Activated CD4-positive, alpha-beta T cell treated with anti-CD3 and anti-CD28 coated beads, Interleukin-2, amount 10 ng/mL, durations not matched to agents 24 days and 14 days (primary cell): ENCODE measurements around the gene BHLHE41. TPM values are rescaled to one million over a fixed set of nuclear protein-coding genes. Genes with fewer than 3 reads are reported as not detected.
A peak's percentile ranks its signal among the peaks of the same experiment; 100 is the strongest.

Experiments used
- DNase-seq: peaks from one replicate; pipeline ENCODE4 v3.0.0; 2022
- H3K27ac Mint-ChIP-seq: one replicate; pipeline ENCODE4 v1.8.0; 2022; ENCODE audit warnings: mild to moderate bottlenecking, mixed read lengths
- H3K27me3 Mint-ChIP-seq: one replicate; pipeline ENCODE4 v1.8.0; 2022; ENCODE audit warnings: mixed read lengths
- H3K36me3 Mint-ChIP-seq: one replicate; pipeline ENCODE4 v1.8.0; 2022; ENCODE audit warnings: low read depth, mild to moderate bottlenecking, mixed read lengths
- H3K4me1 Mint-ChIP-seq: one replicate; pipeline ENCODE4 v1.8.0; 2021; ENCODE audit warnings: mixed read lengths
- H3K4me3 Mint-ChIP-seq: one replicate; pipeline ENCODE4 v1.8.0; 2022; ENCODE audit warnings: mild to moderate bottlenecking, moderate library complexity, mixed read lengths
- H3K9me3 Mint-ChIP-seq: one replicate; pipeline ENCODE4 v1.8.0; 2021; ENCODE audit warnings: mixed read lengths
- intact Hi-C: fragments of 100-400 bp; cut with micrococcal nuclease; formaldehyde crosslinking; loops from one replicate; pipeline ENCODE4 v1.15.1; 2023
- total RNA-seq: library from RNA; stranded (reverse); gene quantifications from 2 replicates; pipeline ENCODE4 v1.2.3, GENCODE V29; 2022

Gene BHLHE41
- total RNA-seq, 1 donor from 2014 or later = not detected

GRCh38 chr12:26116829-26117715 lies 7.8 kb downstream of the BHLHE41 start:
- H3K9me3 Mint-ChIP-seq = no peaks in the 10 kb centered on the region
- peaks cover 16% of the 10 kb centered on the region for H3K4me1 Mint-ChIP-seq
- no peak overlapping the region for H3K4me3 Mint-ChIP-seq
- H3K27ac Mint-ChIP-seq = no peak overlapping the region
- peaks cover 78% of the 10 kb centered on the region for H3K27me3 Mint-ChIP-seq
- no peak for DNase-seq
- H3K36me3 Mint-ChIP-seq = no peaks in the 10 kb centered on the region
- intact Hi-C loops = loop anchor here (10.0 kb wide), 1 partner anchor 408 kb away; no protein-coding TSS in a partner anchor

GRCh38 chr12:26114720-26115401 lies 10.0 kb downstream of the BHLHE41 start:
- no peaks in the 10 kb centered on the region for H3K36me3 Mint-ChIP-seq
- H3K27me3 Mint-ChIP-seq = peaks cover 78% of the 10 kb centered on the region
- H3K4me3 Mint-ChIP-seq = peak overlapping the region; percentile 72
- intact Hi-C loops = loop anchor here (1.0 to 10.0 kb wide), 2 partner anchors 11 to 410 kb away; no protein-coding TSS in a partner anchor
- H3K9me3 Mint-ChIP-seq = no peaks in the 10 kb centered on the region
- peaks cover 8% of the 10 kb centered on the region for H3K4me1 Mint-ChIP-seq
- H3K27ac Mint-ChIP-seq = no peak overlapping the region
- DNase-seq = no peak

DNA sequence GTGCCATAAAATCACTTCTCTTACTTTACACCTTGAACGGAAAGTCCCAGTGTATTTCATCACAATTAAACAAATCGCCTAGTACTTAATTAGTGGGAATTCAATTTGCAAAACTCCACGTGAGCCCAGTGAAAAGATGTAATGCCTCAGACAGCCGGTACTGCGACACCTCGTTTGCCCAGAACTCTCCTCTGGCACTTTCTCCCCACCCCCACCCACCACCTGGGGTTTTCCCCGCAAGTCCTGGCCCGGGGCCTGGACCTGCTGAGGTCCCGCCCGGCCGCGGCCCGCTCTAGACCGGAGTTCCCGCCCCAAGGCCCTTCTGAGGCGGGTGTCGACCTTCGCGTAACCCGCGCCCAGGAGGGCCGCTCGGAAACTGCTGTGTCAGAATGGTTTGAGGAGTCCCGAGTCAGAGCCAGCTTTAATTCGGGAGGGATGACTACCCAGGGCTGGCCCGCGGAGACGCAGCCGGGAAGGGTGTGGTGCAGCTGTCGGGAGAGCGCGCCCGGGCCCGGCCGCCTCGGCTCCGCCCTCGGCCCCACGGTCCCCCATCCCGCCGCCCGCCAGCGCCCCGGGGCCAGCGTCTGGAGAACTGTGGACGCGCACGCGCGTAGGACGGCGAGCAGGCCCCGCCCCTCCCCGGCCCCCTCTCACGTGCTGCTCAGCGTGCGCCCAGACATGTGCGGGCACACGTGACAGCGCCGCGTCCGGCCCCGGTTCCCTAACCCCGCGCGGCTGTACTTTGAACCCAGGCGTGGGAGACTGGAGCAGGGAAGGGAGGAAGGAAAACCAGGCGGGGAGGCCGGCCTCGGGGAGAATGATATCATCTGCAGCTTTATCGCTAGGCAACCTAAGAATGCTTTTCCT lies 10.8 kb downstream of the BHLHE41 start:
- intact Hi-C loops = loop anchor here (1.0 to 10.0 kb wide), 2 partner anchors 12 to 411 kb away; no protein-coding TSS in a partner anchor
- peak; percentile 84 for DNase-seq
- H3K27me3 Mint-ChIP-seq = peaks cover 77% of the 10 kb centered on the region
- no peaks in the 10 kb centered on the region for H3K36me3 Mint-ChIP-seq
- peaks cover 6% of the 10 kb centered on the region for H3K4me1 Mint-ChIP-seq
- H3K4me3 Mint-ChIP-seq = peak overlapping the region; percentile 75
- H3K9me3 Mint-ChIP-seq = no peaks in the 10 kb centered on the region
- no peak overlapping the region for H3K27ac Mint-ChIP-seq

- Mint-ChIP-seq H3K36me3 (no peaks in the 10 kb centered on the region), H3K4me1 (peaks cover 6% of the 10 kb centered on the region), H3K4me3 (peak overlapping the region; percentile 75), H3K27ac (no peak overlapping the region), H3K27me3 (peaks cover 78% of the 10 kb centered on the region), H3K9me3 (no peaks in the 10 kb centered on the region)
- intact Hi-C loops = loop anchor here (10.0 kb wide), 1 partner anchor 412 kb away; no protein-coding TSS in a partner anchor
- DNase-seq = no peak
Observed at GRCh38 chr12:26113181-26113654, 11.6 kb downstream of the BHLHE41 start.

DNA sequence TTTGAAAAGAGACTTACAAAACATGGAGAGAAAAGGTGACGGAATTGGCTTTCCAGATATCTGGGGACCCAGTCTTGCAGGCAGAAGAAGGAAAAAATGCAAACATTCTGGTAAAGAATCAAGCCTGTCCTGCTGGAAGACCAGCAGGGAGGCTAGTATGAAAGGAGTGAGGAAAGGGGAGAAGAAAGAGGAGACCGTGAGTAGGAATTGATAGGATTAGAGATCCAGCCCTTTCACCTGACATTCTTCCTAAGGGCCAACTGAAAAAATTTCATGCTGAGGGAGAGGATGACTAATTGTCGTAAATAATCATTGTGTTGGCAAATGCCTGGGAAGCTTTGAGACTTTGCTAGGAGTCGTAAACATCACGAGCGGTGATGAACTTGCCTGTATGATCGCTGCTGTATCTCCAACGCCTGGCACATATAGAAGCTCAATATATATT lies 12.1 kb downstream of the BHLHE41 start:
- Mint-ChIP-seq H3K4me1 (peaks cover 6% of the 10 kb centered on the region), H3K27ac (no peak overlapping the region), H3K36me3 (no peaks in the 10 kb centered on the region), H3K4me3 (peak overlapping the region; percentile 16), H3K27me3 (peaks cover 79% of the 10 kb centered on the region), H3K9me3 (no peaks in the 10 kb centered on the region)
- intact Hi-C loops = loop anchor here (10.0 kb wide), 1 partner anchor 412 kb away; no protein-coding TSS in a partner anchor
- DNase-seq = no peak

- H3K27me3 Mint-ChIP-seq = peaks cover 76% of the 10 kb centered on the region
- H3K9me3 Mint-ChIP-seq = no peaks in the 10 kb centered on the region
- H3K27ac Mint-ChIP-seq = no peak overlapping the region
- no peak for DNase-seq
- peak overlapping the region; percentile 16 for H3K4me3 Mint-ChIP-seq
- no peaks in the 10 kb centered on the region for H3K36me3 Mint-ChIP-seq
- peaks cover 6% of the 10 kb centered on the region for H3K4me1 Mint-ChIP-seq
- intact Hi-C loops = loop anchor here (10.0 kb wide), 1 partner anchor 413 kb away; no protein-coding TSS in a partner anchor
Observed at GRCh38 chr12:26112232-26112631, 12.6 kb downstream of the BHLHE41 start.

DNA sequence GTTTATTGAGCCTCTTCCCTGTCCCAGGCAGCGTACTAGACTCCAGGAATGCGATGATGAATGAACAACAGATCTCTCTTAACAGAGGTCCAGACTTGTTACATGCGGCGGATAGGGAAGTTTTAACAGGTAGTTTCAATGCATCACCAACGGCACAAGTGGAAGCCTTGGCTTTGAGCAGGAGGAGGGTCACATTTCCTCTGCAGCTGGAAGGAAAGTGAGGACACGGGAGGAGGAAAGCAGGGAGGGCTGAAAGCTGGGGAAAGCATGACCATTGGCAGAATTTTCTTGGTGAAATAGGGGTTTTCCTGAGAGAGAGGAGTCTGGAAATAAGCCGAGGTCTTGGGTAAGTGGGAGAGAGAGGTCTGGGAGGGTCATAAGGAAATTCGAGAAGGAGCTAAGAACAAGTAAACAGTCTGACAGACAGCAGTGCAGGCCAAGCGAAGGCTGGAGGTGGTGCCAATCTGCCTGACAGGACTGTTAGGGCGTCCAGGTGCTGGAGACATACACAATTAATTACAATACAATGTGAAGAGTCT lies 15.4 kb downstream of the BHLHE41 start:
- no peaks in the 10 kb centered on the region for H3K36me3 Mint-ChIP-seq
- intact Hi-C loops = no loop called here
- H3K27ac Mint-ChIP-seq = no peak overlapping the region
- no peak overlapping the region for H3K4me3 Mint-ChIP-seq
- peaks cover 4% of the 10 kb centered on the region for H3K4me1 Mint-ChIP-seq
- no peaks in the 10 kb centered on the region for H3K9me3 Mint-ChIP-seq
- no peak for DNase-seq
- peaks cover 61% of the 10 kb centered on the region for H3K27me3 Mint-ChIP-seq

DNA sequence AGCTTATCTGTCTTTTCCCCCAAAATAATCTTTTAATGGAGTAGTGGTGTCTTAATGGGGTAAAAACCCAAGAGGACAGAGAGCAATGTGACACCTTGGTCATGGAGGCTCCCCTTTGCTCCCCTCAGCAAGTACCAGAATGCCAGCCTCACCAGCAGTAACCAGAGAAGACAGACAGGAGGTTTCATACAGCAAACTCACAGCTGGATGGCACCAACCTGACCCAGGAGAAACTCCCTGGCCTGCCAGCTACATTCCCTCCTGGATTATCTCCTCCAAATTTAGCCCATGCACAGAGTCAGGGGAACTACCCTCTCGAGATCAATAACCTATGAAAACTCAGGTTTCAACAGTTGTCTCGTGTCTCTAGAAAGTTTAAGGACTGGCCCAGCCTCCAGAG lies 15.9 kb downstream of the BHLHE41 start:
- peaks cover 62% of the 10 kb centered on the region for H3K27me3 Mint-ChIP-seq
- H3K4me1 Mint-ChIP-seq = peaks cover 3% of the 10 kb centered on the region
- no peaks in the 10 kb centered on the region for H3K9me3 Mint-ChIP-seq
- intact Hi-C loops = no loop called here
- no peak for DNase-seq
- H3K36me3 Mint-ChIP-seq = no peaks in the 10 kb centered on the region
- H3K27ac Mint-ChIP-seq = no peak overlapping the region
- H3K4me3 Mint-ChIP-seq = no peak overlapping the region

- H3K4me3 Mint-ChIP-seq = no peak overlapping the region
- H3K4me1 Mint-ChIP-seq = no peaks in the 10 kb centered on the region
- H3K9me3 Mint-ChIP-seq = no peaks in the 10 kb centered on the region
- no peak for DNase-seq
- intact Hi-C loops = no loop called here
- no peaks in the 10 kb centered on the region for H3K36me3 Mint-ChIP-seq
- no peak overlapping the region for H3K27ac Mint-ChIP-seq
- peaks cover 51% of the 10 kb centered on the region for H3K27me3 Mint-ChIP-seq
Observed at GRCh38 chr12:26106347-26106746, 18.5 kb downstream of the BHLHE41 start.

DNA sequence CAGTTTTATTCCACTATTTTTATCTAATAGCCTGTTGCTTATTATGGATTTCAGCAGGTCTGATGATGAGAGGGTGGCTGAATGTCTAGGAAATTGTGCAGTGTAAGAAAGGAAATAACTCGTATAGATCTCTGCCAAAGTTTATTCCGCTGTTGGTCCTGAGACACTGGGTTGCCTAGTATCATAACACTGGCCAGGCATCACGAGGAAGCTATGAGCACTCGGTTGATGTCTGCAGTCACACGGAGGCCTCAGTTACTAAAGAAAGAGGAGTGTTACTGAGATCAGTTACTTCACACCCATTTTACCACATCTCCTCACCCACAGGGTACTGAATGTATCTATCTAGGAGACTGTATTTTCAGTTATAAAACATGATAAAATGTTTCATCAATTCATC lies 21.9 kb downstream of the BHLHE41 start:
- intact Hi-C loops = no loop called here
- H3K4me3 Mint-ChIP-seq = no peak overlapping the region
- no peaks in the 10 kb centered on the region for H3K9me3 Mint-ChIP-seq

DNA sequence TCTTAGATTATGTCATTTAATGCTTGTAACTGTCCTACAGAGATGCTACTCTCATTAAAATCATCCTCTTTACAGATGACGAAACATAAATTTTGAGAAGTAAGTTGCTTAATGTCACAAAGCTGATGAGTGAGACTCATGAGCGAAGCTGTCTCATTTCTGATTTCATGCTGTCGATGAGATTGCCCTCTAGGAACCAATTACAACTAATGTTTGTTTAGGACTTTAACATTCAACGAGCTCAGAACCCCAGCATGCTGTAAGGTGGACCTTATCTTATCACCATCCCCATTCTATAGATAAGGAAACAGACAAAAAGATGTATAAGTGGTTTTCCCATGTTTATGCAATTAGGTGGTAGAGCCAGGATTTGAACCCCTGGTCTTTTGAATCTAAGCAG lies 23.1 kb downstream of the BHLHE41 start:
- Mint-ChIP-seq H3K27me3 (peaks cover 42% of the 10 kb centered on the region), H3K9me3 (no peaks in the 10 kb centered on the region), H3K27ac (no peak overlapping the region), H3K4me1 (no peaks in the 10 kb centered on the region), H3K4me3 (no peak overlapping the region), H3K36me3 (no peaks in the 10 kb centered on the region)
- DNase-seq = no peak
- intact Hi-C loops = no loop called here

More for the DNA sequence above, 21.9 kb downstream of the BHLHE41 start:
- Mint-ChIP-seq H3K4me1 (no peaks in the 10 kb centered on the region), H3K36me3 (no peaks in the 10 kb centered on the region), H3K27me3 (peaks cover 44% of the 10 kb centered on the region), H3K27ac (no peak overlapping the region)
- DNase-seq = no peak

GRCh38 chr12:26101350-26101734 lies 23.5 kb downstream of the BHLHE41 start:
- Mint-ChIP-seq H3K4me1 (no peaks in the 10 kb centered on the region), H3K27me3 (peaks cover 40% of the 10 kb centered on the region), H3K36me3 (no peaks in the 10 kb centered on the region), H3K9me3 (no peaks in the 10 kb centered on the region), H3K27ac (no peak overlapping the region), H3K4me3 (no peak overlapping the region)
- DNase-seq = no peak
- intact Hi-C loops = no loop called here
